ENCODE measurements around the gene NAT10. TPM values are rescaled to one million over a fixed set of nuclear protein-coding genes. Genes with fewer than 3 reads are reported as not detected.

The NAT10 gene
- total RNA-seq: 10 to 100 TPM; 25.5 to 36.6 TPM

DNA sequence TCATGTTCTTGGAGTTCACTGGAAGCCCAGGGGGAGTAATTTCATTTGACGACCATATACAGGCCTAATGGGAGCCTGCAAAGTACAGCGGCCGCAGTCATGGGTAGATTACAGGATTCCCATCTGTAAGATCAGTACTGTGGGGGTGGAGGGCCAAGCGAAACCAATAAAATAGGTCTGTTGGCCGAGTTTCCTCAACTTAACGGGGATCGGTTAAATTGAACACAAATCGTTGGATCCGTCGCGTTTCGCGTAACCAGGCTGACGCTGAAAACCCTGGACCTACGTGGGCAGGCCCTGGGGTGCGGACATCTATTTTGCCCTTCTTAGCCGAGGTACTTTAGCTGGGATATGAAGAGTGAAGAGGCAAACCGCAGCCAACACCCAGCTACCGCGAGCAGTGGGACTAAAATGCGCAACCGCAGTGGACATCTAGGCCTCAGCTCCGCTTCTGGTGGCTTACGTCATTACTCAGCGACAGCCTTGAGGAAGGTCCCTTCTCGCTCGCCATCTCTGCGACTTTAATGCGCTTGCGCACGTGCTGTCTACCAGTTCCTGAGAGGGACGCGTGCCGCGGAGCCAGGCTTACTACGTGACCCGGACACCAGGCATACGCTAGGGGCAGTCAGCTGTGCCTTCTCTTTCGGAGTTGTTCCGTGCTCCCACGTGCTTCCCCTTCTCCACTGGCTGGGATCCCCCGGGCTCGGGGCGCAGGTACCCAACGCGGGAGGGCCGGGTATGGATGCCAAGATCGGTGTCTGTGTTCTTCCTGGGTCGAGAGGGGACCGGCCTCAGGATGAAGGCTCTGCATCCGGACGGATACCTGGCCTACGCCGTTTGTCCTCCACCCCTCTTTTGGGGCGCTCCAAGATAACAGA lies at the start of gene NAT10:
NAT10 (plus strand) TSS at position 551 of the 878 bp plus-strand sequence. CDS start 2,597 bp downstream, outside the sequence.

Small RNA genes within 50 kb of the gene (small RNA-seq; reads per million reads assigned to genes)
- gene RF00019: 0 reads per million in 2 donors

Other genes starting within 250 kb of the NAT10 start
- gene LMO2, start 213.6 kb upstream of the NAT10 start, total RNA-seq: under 1 TPM; under 0.01 to 0.34 TPM
- 100 to 1,000 TPM; 178 to 250 TPM for gene CAPRIN1, start 53.9 kb upstream of the NAT10 start, total RNA-seq